ENCODE measurements around the gene ZPLD1. TPM values are rescaled to one million over a fixed set of nuclear protein-coding genes. Genes with fewer than 3 reads are reported as not detected.

ZPLD1 gene
- total and polyA plus RNA-seq, 2 of the 8 experiments (the other 6 are each of a cell fraction or from before 2014, with no cell fraction given): not detected

DNA sequence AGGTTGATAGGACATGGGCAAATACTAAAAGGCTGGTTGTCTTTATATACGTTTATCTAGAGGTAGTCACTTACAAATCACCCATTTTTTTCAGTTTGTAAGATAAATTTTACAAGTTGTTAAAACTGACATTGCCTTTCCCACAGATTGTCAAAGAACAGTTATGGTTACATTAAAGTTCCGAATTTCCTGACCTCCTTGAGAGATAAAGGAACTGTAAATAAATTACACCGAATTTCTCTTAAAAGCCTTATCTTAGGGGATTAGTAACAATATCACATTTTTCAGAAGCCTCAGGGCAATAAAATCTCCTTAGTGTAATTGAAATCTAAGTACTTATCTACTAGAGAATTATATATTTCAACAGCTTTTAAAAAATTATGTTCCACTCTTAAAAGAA, 49.5 kb downstream of the ZPLD1 start (continued):
- TF ChIP-seq CBX8 (IDR thresholded peaks at IDR 0.05; ENCODE audit: borderline replicate concordance, low read depth, low read length): no peak
- TF ChIP-seq, protein P1, sequence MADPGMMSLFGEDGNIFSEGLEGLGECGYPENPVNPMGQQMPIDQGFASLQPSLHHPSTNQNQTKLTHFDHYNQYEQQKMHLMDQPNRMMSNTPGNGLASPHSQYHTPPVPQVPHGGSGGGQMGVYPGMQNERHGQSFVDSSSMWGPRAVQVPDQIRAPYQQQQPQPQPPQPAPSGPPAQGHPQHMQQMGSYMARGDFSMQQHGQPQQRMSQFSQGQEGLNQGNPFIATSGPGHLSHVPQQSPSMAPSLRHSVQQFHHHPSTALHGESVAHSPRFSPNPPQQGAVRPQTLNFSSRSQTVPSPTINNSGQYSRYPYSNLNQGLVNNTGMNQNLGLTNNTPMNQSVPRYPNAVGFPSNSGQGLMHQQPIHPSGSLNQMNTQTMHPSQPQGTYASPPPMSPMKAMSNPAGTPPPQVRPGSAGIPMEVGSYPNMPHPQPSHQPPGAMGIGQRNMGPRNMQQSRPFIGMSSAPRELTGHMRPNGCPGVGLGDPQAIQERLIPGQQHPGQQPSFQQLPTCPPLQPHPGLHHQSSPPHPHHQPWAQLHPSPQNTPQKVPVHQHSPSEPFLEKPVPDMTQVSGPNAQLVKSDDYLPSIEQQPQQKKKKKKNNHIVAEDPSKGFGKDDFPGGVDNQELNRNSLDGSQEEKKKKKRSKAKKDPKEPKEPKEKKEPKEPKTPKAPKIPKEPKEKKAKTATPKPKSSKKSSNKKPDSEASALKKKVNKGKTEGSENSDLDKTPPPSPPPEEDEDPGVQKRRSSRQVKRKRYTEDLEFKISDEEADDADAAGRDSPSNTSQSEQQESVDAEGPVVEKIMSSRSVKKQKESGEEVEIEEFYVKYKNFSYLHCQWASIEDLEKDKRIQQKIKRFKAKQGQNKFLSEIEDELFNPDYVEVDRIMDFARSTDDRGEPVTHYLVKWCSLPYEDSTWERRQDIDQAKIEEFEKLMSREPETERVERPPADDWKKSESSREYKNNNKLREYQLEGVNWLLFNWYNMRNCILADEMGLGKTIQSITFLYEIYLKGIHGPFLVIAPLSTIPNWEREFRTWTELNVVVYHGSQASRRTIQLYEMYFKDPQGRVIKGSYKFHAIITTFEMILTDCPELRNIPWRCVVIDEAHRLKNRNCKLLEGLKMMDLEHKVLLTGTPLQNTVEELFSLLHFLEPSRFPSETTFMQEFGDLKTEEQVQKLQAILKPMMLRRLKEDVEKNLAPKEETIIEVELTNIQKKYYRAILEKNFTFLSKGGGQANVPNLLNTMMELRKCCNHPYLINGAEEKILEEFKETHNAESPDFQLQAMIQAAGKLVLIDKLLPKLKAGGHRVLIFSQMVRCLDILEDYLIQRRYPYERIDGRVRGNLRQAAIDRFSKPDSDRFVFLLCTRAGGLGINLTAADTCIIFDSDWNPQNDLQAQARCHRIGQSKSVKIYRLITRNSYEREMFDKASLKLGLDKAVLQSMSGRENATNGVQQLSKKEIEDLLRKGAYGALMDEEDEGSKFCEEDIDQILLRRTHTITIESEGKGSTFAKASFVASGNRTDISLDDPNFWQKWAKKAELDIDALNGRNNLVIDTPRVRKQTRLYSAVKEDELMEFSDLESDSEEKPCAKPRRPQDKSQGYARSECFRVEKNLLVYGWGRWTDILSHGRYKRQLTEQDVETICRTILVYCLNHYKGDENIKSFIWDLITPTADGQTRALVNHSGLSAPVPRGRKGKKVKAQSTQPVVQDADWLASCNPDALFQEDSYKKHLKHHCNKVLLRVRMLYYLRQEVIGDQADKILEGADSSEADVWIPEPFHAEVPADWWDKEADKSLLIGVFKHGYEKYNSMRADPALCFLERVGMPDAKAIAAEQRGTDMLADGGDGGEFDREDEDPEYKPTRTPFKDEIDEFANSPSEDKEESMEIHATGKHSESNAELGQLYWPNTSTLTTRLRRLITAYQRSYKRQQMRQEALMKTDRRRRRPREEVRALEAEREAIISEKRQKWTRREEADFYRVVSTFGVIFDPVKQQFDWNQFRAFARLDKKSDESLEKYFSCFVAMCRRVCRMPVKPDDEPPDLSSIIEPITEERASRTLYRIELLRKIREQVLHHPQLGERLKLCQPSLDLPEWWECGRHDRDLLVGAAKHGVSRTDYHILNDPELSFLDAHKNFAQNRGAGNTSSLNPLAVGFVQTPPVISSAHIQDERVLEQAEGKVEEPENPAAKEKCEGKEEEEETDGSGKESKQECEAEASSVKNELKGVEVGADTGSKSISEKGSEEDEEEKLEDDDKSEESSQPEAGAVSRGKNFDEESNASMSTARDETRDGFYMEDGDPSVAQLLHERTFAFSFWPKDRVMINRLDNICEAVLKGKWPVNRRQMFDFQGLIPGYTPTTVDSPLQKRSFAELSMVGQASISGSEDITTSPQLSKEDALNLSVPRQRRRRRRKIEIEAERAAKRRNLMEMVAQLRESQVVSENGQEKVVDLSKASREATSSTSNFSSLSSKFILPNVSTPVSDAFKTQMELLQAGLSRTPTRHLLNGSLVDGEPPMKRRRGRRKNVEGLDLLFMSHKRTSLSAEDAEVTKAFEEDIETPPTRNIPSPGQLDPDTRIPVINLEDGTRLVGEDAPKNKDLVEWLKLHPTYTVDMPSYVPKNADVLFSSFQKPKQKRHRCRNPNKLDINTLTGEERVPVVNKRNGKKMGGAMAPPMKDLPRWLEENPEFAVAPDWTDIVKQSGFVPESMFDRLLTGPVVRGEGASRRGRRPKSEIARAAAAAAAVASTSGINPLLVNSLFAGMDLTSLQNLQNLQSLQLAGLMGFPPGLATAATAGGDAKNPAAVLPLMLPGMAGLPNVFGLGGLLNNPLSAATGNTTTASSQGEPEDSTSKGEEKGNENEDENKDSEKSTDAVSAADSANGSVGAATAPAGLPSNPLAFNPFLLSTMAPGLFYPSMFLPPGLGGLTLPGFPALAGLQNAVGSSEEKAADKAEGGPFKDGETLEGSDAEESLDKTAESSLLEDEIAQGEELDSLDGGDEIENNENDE (IDR thresholded peaks at IDR 0.05; ENCODE audit: insufficient replicate concordance, low read length): no peak
- no peak for TF ChIP-seq PHF8 (conservative IDR thresholded peaks at IDR 0.05; ENCODE audit: low read depth, low read length)
